ENCODE data around the gene DGCR8. TPM values are rescaled to one million over a fixed set of nuclear protein-coding genes. Genes with fewer than 3 reads are reported as not detected.

The DGCR8 gene
- total and polyA plus RNA-seq, 2 of the 4 experiments (the other 2 are of a cell fraction), result 16.7 to 25.3 TPM

DNA sequence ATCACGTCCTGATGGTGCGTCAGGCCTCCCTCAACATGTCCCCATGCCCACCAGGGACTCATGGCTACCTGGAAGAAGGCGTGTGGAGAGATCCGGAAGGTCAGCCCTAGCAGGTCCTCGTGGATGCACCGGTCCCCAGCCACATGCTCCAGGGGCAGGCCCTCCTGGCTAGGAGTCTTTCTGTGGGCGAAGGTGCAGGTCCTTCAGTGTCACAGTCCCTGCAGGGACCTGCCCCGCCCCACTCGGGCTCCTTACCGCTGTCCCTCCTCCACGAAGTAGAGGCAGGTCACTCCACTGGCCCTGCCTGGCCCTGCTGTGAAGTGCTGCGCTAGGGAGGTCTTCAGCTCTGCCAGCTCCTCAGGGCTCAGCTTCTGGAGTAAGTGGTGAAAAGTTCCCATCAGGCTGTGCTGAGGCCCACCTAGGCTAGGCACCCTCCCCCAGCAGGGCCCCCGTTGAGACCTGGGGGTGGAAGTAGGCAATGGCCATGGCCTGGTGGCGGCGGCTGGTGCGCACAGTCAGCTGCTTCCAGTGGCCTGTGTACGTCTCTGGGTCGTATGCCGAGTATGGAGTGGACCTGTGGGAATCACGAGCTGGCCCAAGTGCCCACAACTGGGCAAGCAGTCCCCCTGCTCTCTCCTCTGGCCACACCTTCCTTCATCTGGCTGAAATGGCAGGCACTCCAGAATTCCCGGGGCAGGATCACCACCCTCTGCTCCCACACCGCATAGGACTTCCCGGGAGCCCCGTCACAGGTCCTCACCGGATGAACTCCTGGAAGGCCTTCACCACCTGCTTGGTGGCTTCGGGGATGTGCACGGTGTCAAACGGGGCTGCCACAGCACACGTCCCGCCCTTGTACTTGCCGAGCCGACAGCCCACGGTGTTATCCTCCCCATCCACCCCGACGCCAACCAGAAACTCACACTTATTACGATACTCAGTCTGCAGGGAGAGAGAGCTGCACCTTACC is 34.8 kb downstream of the DGCR8 start:
- ChIA-PET POLR2A (ENCODE audit: unreplicated experiment) (no interaction called here), CTCF (no interaction called here)
- Histone ChIP-seq H3K18ac (ENCODE audit: low read depth, low read length) (no peak overlapping the region), H3K9me3 (ENCODE audit: control insufficient read depth, insufficient read depth, low read length) (no peaks in the 10 kb centered on the region), H2BK20ac (ENCODE audit: low read depth, low read length) (no peak overlapping the region), H2AK5ac (ENCODE audit: low read depth, low read length) (no peak overlapping the region), H2BK15ac (ENCODE audit: low read depth, low read length) (no peak overlapping the region), H4K91ac (ENCODE audit: insufficient read depth, low read depth, low read length) (no peak overlapping the region), H3K27ac (ENCODE audit: insufficient read depth, low read length) (no peak overlapping the region), H3K4me3 (ENCODE audit: insufficient read depth, low read depth, low read length) (no peak overlapping the region), H2BK120ac (ENCODE audit: low read depth, low read length) (no peak overlapping the region), H3K9me1 (ENCODE audit: insufficient read depth, low read length) (no peaks in the 10 kb centered on the region), H3K4me2 (ENCODE audit: low read depth, low read length) (no peak overlapping the region), H3K23ac (ENCODE audit: low read depth, low read length) (no peak overlapping the region), H2AK9ac (replicated peaks; ENCODE audit: low read depth, low read length, poor library complexity) (peak overlapping the region; percentile 51), H3K14ac (replicated peaks; ENCODE audit: low read depth, low read length) (no peak overlapping the region), H4K20me1 (ENCODE audit: insufficient read depth, low read length) (peaks cover 22% of the 10 kb centered on the region), H3K36me3 (ENCODE audit: control insufficient read depth, insufficient read depth, low read length) (peaks cover 60% of the 10 kb centered on the region), H2AFZ (replicated peaks; ENCODE audit: low read length, poor library complexity) (no peak overlapping the region), H3K9ac (ENCODE audit: low read depth, low read length) (no peak overlapping the region), H3K27me3 (ENCODE audit: control insufficient read depth, insufficient read depth, low read length) (no peaks in the 10 kb centered on the region), H4K5ac (ENCODE audit: low read depth, low read length) (no peak overlapping the region), H3K4ac (ENCODE audit: low read depth, low read length) (no peak overlapping the region), H3K56ac (ENCODE audit: extremely low read depth, insufficient read depth, low read length) (no peak overlapping the region), H3K79me1 (ENCODE audit: low read depth in 1 of 2, low read length in 2 of 2) (peaks cover 11 to 37% of the 10 kb centered on the region in 2 experiments; a peak in 3 of 4 replicates), H4K8ac (ENCODE audit: low read depth in 2 of 2, low read length in 2 of 2) (no peak overlapping the region), H2BK5ac (ENCODE audit: low read depth, low read length, poor library complexity, severe bottlenecking) (no peak overlapping the region), H3K4me1 (ENCODE audit: control insufficient read depth, insufficient read depth, low read length) (peaks cover 6% of the 10 kb centered on the region)
- no TSS peak for BruUV-seq (replicated peaks)
- no peak for DNase-seq
- no peak for ATAC-seq (ENCODE audit: low read depth)
- dilution Hi-C loops (cut with HindIII; ENCODE audit: low sequenced_read_pairs, unreplicated experiment), result no loop called here
- intact Hi-C loops (cut with micrococcal nuclease), result no loop called here
- WGBS, 2 experiments (ENCODE audit: extremely low coverage in 2 of 2, insufficient read length in 1 of 2), result 94% methylated on average over 20 of the region's 36 CpGs; no CpG with 5 or more reads in 1 of the 2 experiments
- in situ Hi-C loops (cut with MboI; ENCODE audit: low sequenced_read_pairs), result no loop called here
- TF ChIP-seq, protein P1, sequence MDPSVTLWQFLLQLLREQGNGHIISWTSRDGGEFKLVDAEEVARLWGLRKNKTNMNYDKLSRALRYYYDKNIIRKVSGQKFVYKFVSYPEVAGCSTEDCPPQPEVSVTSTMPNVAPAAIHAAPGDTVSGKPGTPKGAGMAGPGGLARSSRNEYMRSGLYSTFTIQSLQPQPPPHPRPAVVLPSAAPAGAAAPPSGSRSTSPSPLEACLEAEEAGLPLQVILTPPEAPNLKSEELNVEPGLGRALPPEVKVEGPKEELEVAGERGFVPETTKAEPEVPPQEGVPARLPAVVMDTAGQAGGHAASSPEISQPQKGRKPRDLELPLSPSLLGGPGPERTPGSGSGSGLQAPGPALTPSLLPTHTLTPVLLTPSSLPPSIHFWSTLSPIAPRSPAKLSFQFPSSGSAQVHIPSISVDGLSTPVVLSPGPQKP (IDR thresholded peaks at IDR 0.05; ENCODE audit: borderline replicate concordance, low read depth, low read length), result no peak
